Choroid plexus epithelial cell (primary cell): ENCODE data around the gene CCNQ.

Source experiments
- DNase-seq: peaks from one replicate; pipeline ENCODE4 v3.0.0-alpha.2; 2010; ENCODE audit warnings: low read depth
- H3K4me3 ChIP-seq: 2 replicates; pipeline ENCODE4 v1.5.1; 2011; ENCODE audit warnings: low read depth, mild to moderate bottlenecking, control low read depth, low read length, moderate library complexity
- TF ChIP-seq, protein P1 (sequence below): conservative IDR thresholded peaks from 2 replicates; pipeline ENCODE4 v1.5.1; 2011; ENCODE audit warnings: low read depth, mild to moderate bottlenecking, control low read depth, inconsistent platforms, low read length, moderate library complexity

The CCNQ gene

DNA sequence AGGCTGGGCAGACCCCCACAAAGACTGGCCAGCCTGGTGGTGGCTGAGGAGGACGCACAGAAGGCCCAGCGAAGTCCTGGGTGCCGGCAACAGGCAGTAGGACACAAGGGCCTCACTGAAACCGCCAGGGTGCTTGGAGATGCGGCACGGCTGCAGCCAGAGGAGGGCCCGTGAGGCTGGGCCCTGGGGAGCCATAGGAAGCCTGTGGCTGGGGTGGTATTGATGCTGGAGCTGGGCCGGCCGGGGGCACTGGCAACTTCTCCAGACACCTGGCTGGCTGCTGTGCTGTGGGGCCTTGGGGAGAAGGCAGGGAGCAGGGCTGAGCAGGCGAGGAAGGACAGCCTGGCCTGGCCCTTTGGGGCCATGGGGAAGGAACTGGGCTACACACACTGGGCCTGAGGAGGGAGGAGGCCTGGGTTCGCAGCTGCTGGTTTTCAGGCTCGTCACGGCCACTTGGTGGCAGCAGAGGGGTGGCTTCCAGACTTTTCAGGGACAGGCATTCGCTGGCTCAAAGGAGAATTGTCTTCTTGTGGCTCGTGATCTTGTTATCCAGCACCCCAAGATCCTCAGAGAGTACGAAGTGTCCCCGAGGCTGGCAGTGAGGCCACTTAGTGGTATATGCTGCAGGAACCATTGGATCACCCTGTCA is 44.3 kb downstream of the CCNQ start:
- peak; percentile 62 for DNase-seq
- no peak overlapping the region for H3K4me3 ChIP-seq
- TF ChIP-seq, protein P1, sequence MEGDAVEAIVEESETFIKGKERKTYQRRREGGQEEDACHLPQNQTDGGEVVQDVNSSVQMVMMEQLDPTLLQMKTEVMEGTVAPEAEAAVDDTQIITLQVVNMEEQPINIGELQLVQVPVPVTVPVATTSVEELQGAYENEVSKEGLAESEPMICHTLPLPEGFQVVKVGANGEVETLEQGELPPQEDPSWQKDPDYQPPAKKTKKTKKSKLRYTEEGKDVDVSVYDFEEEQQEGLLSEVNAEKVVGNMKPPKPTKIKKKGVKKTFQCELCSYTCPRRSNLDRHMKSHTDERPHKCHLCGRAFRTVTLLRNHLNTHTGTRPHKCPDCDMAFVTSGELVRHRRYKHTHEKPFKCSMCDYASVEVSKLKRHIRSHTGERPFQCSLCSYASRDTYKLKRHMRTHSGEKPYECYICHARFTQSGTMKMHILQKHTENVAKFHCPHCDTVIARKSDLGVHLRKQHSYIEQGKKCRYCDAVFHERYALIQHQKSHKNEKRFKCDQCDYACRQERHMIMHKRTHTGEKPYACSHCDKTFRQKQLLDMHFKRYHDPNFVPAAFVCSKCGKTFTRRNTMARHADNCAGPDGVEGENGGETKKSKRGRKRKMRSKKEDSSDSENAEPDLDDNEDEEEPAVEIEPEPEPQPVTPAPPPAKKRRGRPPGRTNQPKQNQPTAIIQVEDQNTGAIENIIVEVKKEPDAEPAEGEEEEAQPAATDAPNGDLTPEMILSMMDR = peak; percentile 74

DNA sequence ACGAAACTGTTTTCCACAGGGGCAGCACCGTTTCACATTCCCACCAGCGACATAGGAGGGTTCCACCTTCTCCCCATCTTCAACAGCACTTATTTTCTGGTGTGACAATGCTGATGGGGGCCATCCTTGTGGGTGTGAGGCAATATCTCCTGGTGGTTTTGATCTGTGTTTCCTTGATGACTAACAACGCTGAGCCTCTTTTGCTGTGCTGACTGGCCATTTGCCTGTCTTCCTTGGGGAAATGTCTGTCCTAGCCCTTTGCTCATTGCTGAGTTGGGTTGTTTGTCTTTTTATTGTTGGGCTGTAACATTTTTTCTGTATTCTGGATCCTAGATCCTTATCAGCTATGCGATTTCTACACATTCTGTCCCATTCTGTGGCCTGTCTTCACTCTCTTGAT is 47.8 kb downstream of the CCNQ start:
- H3K4me3 ChIP-seq = no peak overlapping the region
- peak; percentile 47 for DNase-seq
- TF ChIP-seq, protein P1 = no peak

DNA sequence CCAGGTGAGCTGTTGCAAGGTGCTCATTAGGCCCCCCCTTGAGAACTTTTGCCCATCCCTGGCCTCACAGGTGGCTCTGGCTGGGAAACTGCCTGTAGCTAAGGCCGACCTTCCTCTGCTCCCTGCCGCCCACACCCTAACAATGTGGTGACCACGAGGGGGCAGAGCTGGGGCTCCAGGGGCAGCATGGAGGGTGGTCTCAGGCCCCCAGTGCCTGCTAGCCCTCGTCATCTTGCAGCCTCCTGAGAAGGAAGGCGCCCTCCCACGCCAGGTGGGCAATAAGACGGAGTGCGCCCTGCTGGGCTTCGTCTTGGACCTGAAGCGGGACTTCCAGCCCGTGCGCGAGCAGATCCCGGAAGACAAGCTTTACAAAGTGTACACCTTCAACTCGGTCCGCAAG is 49.1 kb downstream of the CCNQ start:
- TF ChIP-seq, protein P1 = no peak
- H3K4me3 ChIP-seq = no peak overlapping the region
- DNase-seq = no peak

DNA sequence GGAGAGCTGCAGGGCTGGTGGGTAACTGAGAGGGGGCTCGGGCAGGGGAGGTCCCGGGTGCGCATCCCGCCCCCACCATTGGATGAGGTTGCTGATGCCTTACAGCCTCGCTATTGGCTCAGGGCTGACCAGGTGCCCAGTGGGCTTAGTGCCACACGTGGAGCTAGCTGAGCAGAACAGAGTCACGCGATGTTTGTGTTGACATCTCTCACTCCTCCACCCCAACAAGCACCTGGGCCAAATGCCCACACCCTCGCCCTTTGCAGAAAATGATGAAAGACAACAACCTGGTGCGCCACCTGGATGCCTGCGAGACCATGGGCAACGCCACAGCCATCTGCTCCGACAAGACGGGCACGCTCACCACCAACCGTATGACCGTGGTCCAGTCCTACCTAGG is 49.7 kb downstream of the CCNQ start:
- DNase-seq = no peak
- TF ChIP-seq, protein P1 = no peak
- H3K4me3 ChIP-seq = no peak overlapping the region

DNA sequence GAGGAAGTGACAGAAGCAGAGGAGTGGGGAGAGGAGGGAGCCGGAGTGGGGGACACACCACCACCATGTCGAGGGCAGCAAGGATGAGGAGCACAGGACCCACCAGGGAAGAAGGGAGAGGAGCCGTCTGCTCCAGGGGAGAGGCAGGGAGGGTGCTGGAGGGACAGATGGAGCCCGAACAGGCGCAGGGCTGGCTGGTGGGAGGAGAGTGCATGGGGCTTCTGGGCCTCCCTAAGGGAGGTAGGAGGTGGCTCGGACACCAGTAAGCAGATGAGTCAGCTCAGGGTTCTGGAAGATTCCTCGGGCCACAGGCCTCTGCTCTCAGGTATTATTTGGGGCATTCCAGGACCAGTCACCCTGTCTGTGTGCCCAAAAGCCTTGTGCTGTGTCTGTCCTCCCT is 51.7 kb downstream of the CCNQ start:
- TF ChIP-seq, protein P1 = no peak
- DNase-seq = no peak

DNA sequence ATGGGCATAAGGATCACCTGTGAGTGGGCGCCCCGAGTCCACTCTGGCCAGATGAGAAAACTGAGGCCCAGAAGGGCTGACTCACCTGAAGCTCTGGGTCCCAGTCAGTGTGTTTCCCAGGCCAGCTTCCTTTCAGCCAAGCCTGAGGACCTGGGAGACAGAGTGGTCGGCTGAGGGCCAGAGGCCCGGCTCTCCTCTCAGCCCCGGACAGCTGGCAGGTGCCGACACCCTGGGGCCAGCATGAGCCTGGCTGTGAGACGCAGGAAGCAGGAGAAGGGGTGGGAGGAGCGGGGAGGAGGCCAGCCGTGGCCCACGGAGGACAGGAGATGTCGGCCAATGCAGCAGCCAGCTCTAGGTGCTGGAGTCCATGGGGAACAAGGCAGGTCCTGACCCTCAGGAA is 52.6 kb downstream of the CCNQ start:
- no peak overlapping the region for H3K4me3 ChIP-seq
- TF ChIP-seq, protein P1 = no peak
- DNase-seq = no peak

More for the DNA sequence above, 51.7 kb downstream of the CCNQ start:
- no peak overlapping the region for H3K4me3 ChIP-seq

DNA sequence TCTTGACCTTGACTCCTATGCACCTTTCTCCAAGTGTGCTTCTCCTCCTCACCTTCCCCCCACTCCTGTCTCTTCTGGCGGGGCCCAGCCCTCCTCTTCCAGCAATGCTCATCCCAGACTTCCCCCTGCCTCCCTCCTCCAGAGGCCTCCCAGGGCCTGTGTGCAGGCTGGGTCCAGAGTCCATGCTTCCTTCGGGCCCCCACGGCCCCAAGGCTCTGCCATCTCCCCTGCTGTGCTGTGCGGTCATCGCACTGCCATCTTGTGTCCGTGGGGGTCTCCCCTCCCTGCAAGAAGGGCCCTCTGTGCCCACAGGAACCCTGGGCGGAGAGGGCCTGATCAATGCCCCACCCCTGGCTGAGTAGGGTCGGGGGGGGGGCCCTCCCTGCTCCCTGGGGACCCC is 54.2 kb downstream of the CCNQ start:
- H3K4me3 ChIP-seq = no peak overlapping the region
- TF ChIP-seq, protein P1 = no peak
- no peak for DNase-seq
